Naive thymus-derived CD4-positive, alpha-beta T cell (primary cell): ENCODE data around the gene CCDC107. TPM values are rescaled to one million over a fixed set of nuclear protein-coding genes. Genes with fewer than 3 reads are reported as not detected.
A peak's percentile ranks its signal among the peaks of the same experiment; 100 is the strongest.

ENCODE experiments used
- ATAC-seq: fragments of 150-1000 bp; cut with Tn5 transposase; 2 replicates; pipeline ENCODE4 v1.10.0; 2021; ENCODE audit warnings: mild to moderate bottlenecking, moderate library complexity
- CTCF ChIA-PET: fragments of 350-600 bp; sonication (Branson Sonifier 250); formaldehyde crosslinking; loops from one replicate; lab custom pipeline; 2021; ENCODE audit warnings: antibody characterized with exemption; lab: Charles Lee
- POLR2A ChIA-PET: fragments of 350-600 bp; sonication (Branson Sonifier 250); formaldehyde crosslinking; loops from one replicate; lab custom pipeline; 2021; ENCODE audit warnings: antibody characterized with exemption, inconsistent platforms; lab: Charles Lee
- DNase-seq, 9 donors: peaks; one replicate each; pipeline versions ENCODE4 v3.0.0 to v3.0.0-alpha.2; 2020 to 2022; ENCODE audit warnings: mixed read lengths in 1 of 9
- H3K27ac ChIP-seq: one replicate; pipeline ENCODE4 v1.7.0; 2013; ENCODE audit warnings: mild to moderate bottlenecking, low read depth, low read length, moderate library complexity
- H3K27me3 ChIP-seq, 2 donors: one replicate each; pipeline ENCODE4 v1.7.0; 2013; ENCODE audit warnings: low read length in 2 of 2, mild to moderate bottlenecking in 2 of 2, moderate library complexity in 2 of 2; ENCODE audit not compliant: control insufficient read depth in 2 of 2, insufficient read depth in 2 of 2
- H3K36me3 ChIP-seq, 3 experiments: 1 replicate in 2 of 3; 2 replicates in 1 of 3; pipeline ENCODE4 v1.7.0; 2013; ENCODE audit warnings: low read length in 3 of 3, mild to moderate bottlenecking in 3 of 3, moderate library complexity in 1 of 3; ENCODE audit not compliant: insufficient read depth in 3 of 3, control insufficient read depth in 2 of 3
- H3K4me1 ChIP-seq, 2 donors: one replicate each; pipeline ENCODE4 v1.7.0; 2013; ENCODE audit warnings: low read length in 2 of 2, mild to moderate bottlenecking in 2 of 2, moderate library complexity in 1 of 2; ENCODE audit not compliant: control insufficient read depth in 2 of 2, insufficient read depth in 2 of 2
- H3K4me3 ChIP-seq: 2 replicates; pipeline ENCODE4 v1.7.0; 2013; ENCODE audit warnings: mild to moderate bottlenecking, low read length
- H3K9me3 ChIP-seq, 3 experiments: 1 replicate in 2 of 3; 2 replicates in 1 of 3; pipeline ENCODE4 v1.7.0; 2013; ENCODE audit warnings: low read length in 3 of 3; ENCODE audit not compliant: control insufficient read depth in 2 of 3
- H3K27ac Mint-ChIP-seq, 9 donors: one replicate each; pipeline ENCODE4 v1.8.0; 2020 to 2022; ENCODE audit warnings: mixed read lengths in 9 of 9, mild to moderate bottlenecking in 8 of 9, moderate library complexity in 5 of 9, inconsistent platforms in 2 of 9
- H3K27me3 Mint-ChIP-seq, 5 donors: one replicate each; pipeline ENCODE4 v1.8.0; 2021 to 2022; ENCODE audit warnings: mixed read lengths in 5 of 5, mild to moderate bottlenecking in 1 of 5
- H3K36me3 Mint-ChIP-seq, 5 donors: one replicate each; pipeline ENCODE4 v1.8.0; 2020 to 2022; ENCODE audit warnings: mixed read lengths in 5 of 5, mild to moderate bottlenecking in 3 of 5, inconsistent platforms in 1 of 5
- H3K4me1 Mint-ChIP-seq, 7 donors: one replicate each; pipeline ENCODE4 v1.8.0; 2020 to 2022; ENCODE audit warnings: mixed read lengths in 7 of 7, mild to moderate bottlenecking in 3 of 7, inconsistent platforms in 1 of 7
- H3K4me3 Mint-ChIP-seq, 10 donors: one replicate each; pipeline ENCODE4 v1.8.0; 2020 to 2022; ENCODE audit warnings: mild to moderate bottlenecking in 10 of 10, mixed read lengths in 10 of 10, moderate library complexity in 6 of 10, inconsistent platforms in 2 of 10
- H3K9me3 Mint-ChIP-seq, 11 donors: one replicate each; pipeline ENCODE4 v1.8.0; 2020 to 2022; ENCODE audit warnings: mixed read lengths in 11 of 11, mild to moderate bottlenecking in 4 of 11, inconsistent platforms in 1 of 11, moderate library complexity in 1 of 11
- intact Hi-C, 2 donors: fragments of 100-400 bp; cut with micrococcal nuclease; formaldehyde crosslinking; loops; one replicate each; pipeline ENCODE4 v1.15.1; 2023
- polyA plus RNA-seq, 2 donors: library from polyadenylated mRNA; unstranded; fragments of 300-500 nt; fragmentation: Illumina TruSeq; gene quantifications; one replicate each; pipeline ENCODE4 v1.2.3, GENCODE V29; 2021
- total RNA-seq, 6 experiments: library from RNA in 5 of 6; stranded (reverse) in 5 of 6; gene quantifications; 1 replicate in 5 of 6; 2 replicates in 1 of 6; pipeline ENCODE4 v1.2.3 and lab custom pipeline; 2021 to 2026

CCDC107 gene
- total and polyA plus RNA-seq, 7 experiments from 2014 or later = 12.0 to 65.7 (median 17.2) TPM

GRCh38 chr9:35652829-35653209 is 5.3 kb upstream of the CCDC107 start:
- Mint-ChIP-seq H3K36me3 (peaks cover 0 to 20% (median 3%) of the 10 kb centered on the region in 5 donors), H3K27me3 (peaks cover 0 to 3% (median 0%) of the 10 kb centered on the region in 5 donors), H3K4me3 (no peak overlapping the region), H3K4me1 (peaks cover 33 to 68% (median 61%) of the 10 kb centered on the region in 7 donors), H3K27ac (peak overlapping the region in 4 of 9 donors; percentile 28 to 69 (median 53)), H3K9me3 (peaks cover 0 to 7% (median 0%) of the 10 kb centered on the region in 11 donors)
- Histone ChIP-seq H3K27ac (peak overlapping the region; percentile 11), H3K36me3 (no peaks in the 10 kb centered on the region), H3K27me3 (no peaks in the 10 kb centered on the region), H3K4me1 (peaks cover 28 to 47% of the 10 kb centered on the region in 2 donors), H3K4me3 (no peak overlapping the region), H3K9me3 (no peaks in the 10 kb centered on the region)
- ChIA-PET POLR2A (interaction anchor here (1.3 to 10.8 kb wide), 3 partner anchors 8 to 97 kb away, joined by 3 to 264 read pairs (median 5); partner anchors contain the start of genes ARHGEF39, CCDC107, RGP1 and RMRP), CTCF (interaction anchor here (0.7 to 9.4 kb wide), 2 partner anchors 38 to 124 kb away, joined by 3 to 118 read pairs; partner anchors contain the start of gene CD72)
- intact Hi-C loops = loop anchor here in 1 of 2 donors (5.0 kb wide), 1 partner anchor 749 kb away; the partner anchor contains the start of gene RNF38
- no peak for DNase-seq
- no peak for ATAC-seq

GRCh38 chr9:35653611-35654010 is 4.5 kb upstream of the CCDC107 start:
- peaks cover 25 to 62% (median 55%) of the 10 kb centered on the region in 7 donors for H3K4me1 Mint-ChIP-seq
- DNase-seq (no peak), ATAC-seq (no peak)
- peak overlapping the region in 6 of 9 donors; percentile 22 to 86 (median 54) for H3K27ac Mint-ChIP-seq
- Histone ChIP-seq H3K27ac (no peak overlapping the region), H3K4me3 (no peak overlapping the region), H3K36me3 (peaks cover 0 to 4% (median 0%) of the 10 kb centered on the region in 3 experiments), H3K27me3 (no peaks in the 10 kb centered on the region), H3K9me3 (no peaks in the 10 kb centered on the region), H3K4me1 (peaks cover 21 to 42% of the 10 kb centered on the region in 2 donors)
- intact Hi-C loops = loop anchor here in 1 of 2 donors (5.0 kb wide), 1 partner anchor 749 kb away; the partner anchor contains the start of gene RNF38
- CTCF ChIA-PET = interaction anchor here (0.7 to 1.9 kb wide), 2 partner anchors 11 to 123 kb away, joined by 3 to 6 read pairs; no protein-coding TSS in a partner anchor
- H3K36me3 Mint-ChIP-seq = peaks cover 0 to 13% (median under 1%) of the 10 kb centered on the region in 5 donors
- peaks cover 0 to 13% (median 0%) of the 10 kb centered on the region in 11 donors for H3K9me3 Mint-ChIP-seq
- peak overlapping the region in 1 of 10 donors; percentile 51 for H3K4me3 Mint-ChIP-seq
- POLR2A ChIA-PET = no interaction called here
- peaks cover 0 to 6% (median 0%) of the 10 kb centered on the region in 5 donors for H3K27me3 Mint-ChIP-seq

- DNase-seq (no peak), ATAC-seq (no peak)
- ChIA-PET CTCF (interaction anchor here (0.5 to 10.2 kb wide), 8 partner anchors 9 to 737 kb away, joined by 3 to 107 read pairs (median 17); partner anchors contain the start of genes CD72, SIT1 and TPM2), POLR2A (interaction anchor here (0.7 to 11.8 kb wide), 10 partner anchors 9 to 156 kb away, joined by 3 to 264 read pairs (median 4); partner anchors contain the start of genes CD72, CREB3, SIT1 and SPAG8)
- no peak overlapping the region for H3K4me3 ChIP-seq
- peak overlapping the region in 9 of 10 donors; percentile 15 to 95 (median 90) for H3K4me3 Mint-ChIP-seq
- H3K27me3 Mint-ChIP-seq = peaks cover 0 to 6% (median 0%) of the 10 kb centered on the region in 5 donors
- no peaks in the 10 kb centered on the region for H3K9me3 ChIP-seq
- H3K27ac ChIP-seq = peak overlapping the region; percentile 99
- peak overlapping the region; percentile 97 to 100 (median 100) for H3K27ac Mint-ChIP-seq
- intact Hi-C loops = loop anchor here in 1 of 2 donors (5.0 kb wide), 1 partner anchor 544 kb away; no protein-coding TSS in a partner anchor
- no peaks in the 10 kb centered on the region for H3K27me3 ChIP-seq
- peaks cover 0 to 13% (median 0%) of the 10 kb centered on the region in 11 donors for H3K9me3 Mint-ChIP-seq
- peaks cover 0 to 19% (median 16%) of the 10 kb centered on the region in 5 donors for H3K36me3 Mint-ChIP-seq
- peaks cover 0 to 12% (median 9%) of the 10 kb centered on the region in 3 experiments for H3K36me3 ChIP-seq
- peaks cover 34 to 46% of the 10 kb centered on the region in 2 donors for H3K4me1 ChIP-seq
- peaks cover 34 to 73% (median 65%) of the 10 kb centered on the region in 7 donors for H3K4me1 Mint-ChIP-seq
Measured at GRCh38 chr9:35656348-35656747, 1.7 kb upstream of the CCDC107 start.

- H3K27me3 ChIP-seq = no peaks in the 10 kb centered on the region
- Mint-ChIP-seq H3K4me1 (peaks cover 37 to 73% (median 65%) of the 10 kb centered on the region in 7 donors), H3K9me3 (peaks cover 0 to 13% (median 0%) of the 10 kb centered on the region in 11 donors), H3K27me3 (peaks cover 0 to 6% (median 0%) of the 10 kb centered on the region in 5 donors), H3K27ac (peak overlapping the region; percentile 97 to 100 (median 100)), H3K36me3 (peaks cover 0 to 23% (median 16%) of the 10 kb centered on the region in 5 donors), H3K4me3 (peak overlapping the region; percentile 78 to 95 (median 90))
- ChIA-PET CTCF (interaction anchor here (0.5 to 10.2 kb wide), 15 partner anchors 10 to 736 kb away, joined by 3 to 107 read pairs (median 3); partner anchors contain the start of genes CD72, CREB3, GBA2 and RGP1), POLR2A (interaction anchor here (0.6 to 11.8 kb wide), 21 partner anchors 9 to 168 kb away, joined by 3 to 264 read pairs (median 4); partner anchors contain the start of genes CD72, CREB3, GBA2 and RGP1)
- peak in 3 of 9 donors; percentile 10 to 31 (median 14) for DNase-seq
- peak overlapping the region; percentile 99 for H3K27ac ChIP-seq
- H3K36me3 ChIP-seq = peaks cover 0 to 12% (median 9%) of the 10 kb centered on the region in 3 experiments
- peak overlapping the region; percentile 94 for H3K4me3 ChIP-seq
- intact Hi-C loops = loop anchor here in 1 of 2 donors (1.0 to 5.0 kb wide), 5 partner anchors 8 to 545 kb away; partner anchors contain the start of genes ARHGEF39, CREB3, HINT2 and TLN1
- peaks cover 33 to 45% of the 10 kb centered on the region in 2 donors for H3K4me1 ChIP-seq
- H3K9me3 ChIP-seq = no peaks in the 10 kb centered on the region
- ATAC-seq = no peak
Measured at GRCh38 chr9:35656831-35657545, 1.1 kb upstream of the CCDC107 start.

GRCh38 chr9:35657546-35658136 is 451 bp upstream of the CCDC107 start, which contains the start of gene RMRP:
Gene RMRP, minus strand, starts transcription at chr9:35658019.
- ATAC-seq (peak; percentile 87), DNase-seq (peak; percentile 67 to 93 (median 91))
- Histone ChIP-seq H3K9me3 (no peaks in the 10 kb centered on the region), H3K36me3 (peaks cover 0 to 12% (median 9%) of the 10 kb centered on the region in 3 experiments), H3K4me1 (peaks cover 35 to 48% of the 10 kb centered on the region in 2 donors), H3K4me3 (peak within 1 kb of the TSS; percentile 94), H3K27ac (peak within 1 kb of the TSS; percentile 99), H3K27me3 (no peaks in the 10 kb centered on the region)
- POLR2A ChIA-PET = interaction anchor here (0.6 to 11.8 kb wide), 24 partner anchors 10 to 1022 kb away, joined by 3 to 264 read pairs (median 4); partner anchors contain the start of genes CD72, CREB3, GBA2 and RGP1
- Mint-ChIP-seq H3K27ac (peak within 1 kb of the TSS; percentile 97 to 100 (median 100)), H3K36me3 (peaks cover 0 to 25% (median 16%) of the 10 kb centered on the region in 5 donors), H3K4me1 (peaks cover 42 to 78% (median 69%) of the 10 kb centered on the region in 7 donors), H3K9me3 (peaks cover 0 to 13% (median 0%) of the 10 kb centered on the region in 11 donors), H3K4me3 (peak within 1 kb of the TSS; percentile 78 to 95 (median 90)), H3K27me3 (peaks cover 0 to 6% (median 0%) of the 10 kb centered on the region in 5 donors)
- intact Hi-C loops = loop anchor here (1.0 to 5.0 kb wide), 14 partner anchors 8 to 545 kb away; partner anchors contain the start of genes CREB3 (in 2 of the 2), HINT2 (in 2 of the 2), TLN1 (in 2 of the 2) and ARHGEF39 (in 1 of the 2)
- CTCF ChIA-PET = interaction anchor here (0.5 to 10.2 kb wide), 24 partner anchors 10 to 283 kb away, joined by 3 to 107 read pairs (median 4); partner anchors contain the start of genes CD72, CREB3, GBA2 and RGP1
